Measurements from ENCODE around the gene FLNB. TPM values are rescaled to one million over a fixed set of nuclear protein-coding genes. Genes with fewer than 3 reads are reported as not detected.

Gene FLNB
- total and polyA plus RNA-seq, 9 of the 15 experiments (the other 6 are each of a cell fraction or from before 2014, with no cell fraction given) = 9.4 to 48.1 (median 25.6) TPM

GRCh38 chr3:58143417-58144055, 135.3 kb downstream of the FLNB start:
- no peak overlapping the region for H3K4me2 ChIP-seq (ENCODE audit: insufficient read depth, low read length)
- no peak overlapping the region for H2AFZ ChIP-seq (ENCODE audit: low read depth, low read length)
- in situ Hi-C loops (cut with MboI) = no loop called here
- H4K20me1 ChIP-seq (replicated peaks; ENCODE audit: control insufficient read depth, insufficient read depth, low read length) = no peaks in the 10 kb centered on the region; the same call in 1 of the 2 replicates
- no peaks in the 10 kb centered on the region for H3K79me2 ChIP-seq (ENCODE audit: control insufficient read depth, insufficient read depth, low read length)
- H3K9me3 ChIP-seq (replicated peaks; ENCODE audit: control insufficient read depth, insufficient read depth, low read depth, low read length) = no peaks in the 10 kb centered on the region
- FAIRE-seq (no peak), ATAC-seq (peak; percentile 37; the same call in 2 of the 3 replicates), DNase-seq (ENCODE audit: extremely low read depth in 1 of 4, low spot score in 3 of 4) (peak in 1 of 4 experiments; percentile 16)
- BruUV-seq (replicated peaks) = no TSS peak
- peaks cover 57% of the 10 kb centered on the region; the same call in 2 of the 3 replicates for H3K36me3 ChIP-seq (ENCODE audit: control insufficient read depth, insufficient read depth, low read length)
- POLR2A ChIA-PET = interaction anchor here (1.3 kb wide), 1 partner anchor 136 kb away, joined by 3 read pairs; the partner anchor contains the start of gene FLNB
- intact Hi-C loops (cut with micrococcal nuclease) = no loop called here
- H3K27me3 ChIP-seq (ENCODE audit: control insufficient read depth in 2 of 2, insufficient read depth in 2 of 2, low read length in 2 of 2) = no peaks in the 10 kb centered on the region
- H3K4me3 ChIP-seq = no peak overlapping the region
- CTCF ChIA-PET (ENCODE audit: low intra/inter-chr PET ratio) = interaction anchor here (0.7 kb wide), 1 partner anchor 24 kb away, joined by 4 read pairs; no protein-coding TSS in a partner anchor
- H3K27ac ChIP-seq (ENCODE audit: extremely low read depth, low read depth, low read length) = no peak overlapping the region
- H3K4me1 ChIP-seq (replicated peaks in 1 of 2; ENCODE audit: control insufficient read depth in 2 of 2, insufficient read depth in 2 of 2, low read length in 2 of 2) = peaks cover 0 to 4% of the 10 kb centered on the region in 2 experiments; a peak in 2 of 5 replicates
- WGBS (ENCODE audit: insufficient coverage, low coverage, missing lambda C conversion rate) = 72% methylated on average over 9 of the region's 9 CpGs
- no peaks in the 10 kb centered on the region for H3K9me1 ChIP-seq (ENCODE audit: control insufficient read depth, insufficient read depth, low read length)
- TF ChIP-seq ZNF316 (IDR thresholded peaks at IDR 0.05) (0 out of 2 replicates have a peak, but pooled peaks have one; percentile 8), DMBX1 (CRISPR knock-in tag; IDR thresholded peaks at IDR 0.05; ENCODE audit: borderline replicate concordance) (no peak)
- 0 out of 4 replicates have a peak overlapping the region, but pooled peaks of 1 of the 2 experiments have one; percentile 2 for H3K9ac ChIP-seq (ENCODE audit: insufficient read depth in 1 of 2, low read depth in 2 of 2, low read length in 2 of 2)

DNA sequence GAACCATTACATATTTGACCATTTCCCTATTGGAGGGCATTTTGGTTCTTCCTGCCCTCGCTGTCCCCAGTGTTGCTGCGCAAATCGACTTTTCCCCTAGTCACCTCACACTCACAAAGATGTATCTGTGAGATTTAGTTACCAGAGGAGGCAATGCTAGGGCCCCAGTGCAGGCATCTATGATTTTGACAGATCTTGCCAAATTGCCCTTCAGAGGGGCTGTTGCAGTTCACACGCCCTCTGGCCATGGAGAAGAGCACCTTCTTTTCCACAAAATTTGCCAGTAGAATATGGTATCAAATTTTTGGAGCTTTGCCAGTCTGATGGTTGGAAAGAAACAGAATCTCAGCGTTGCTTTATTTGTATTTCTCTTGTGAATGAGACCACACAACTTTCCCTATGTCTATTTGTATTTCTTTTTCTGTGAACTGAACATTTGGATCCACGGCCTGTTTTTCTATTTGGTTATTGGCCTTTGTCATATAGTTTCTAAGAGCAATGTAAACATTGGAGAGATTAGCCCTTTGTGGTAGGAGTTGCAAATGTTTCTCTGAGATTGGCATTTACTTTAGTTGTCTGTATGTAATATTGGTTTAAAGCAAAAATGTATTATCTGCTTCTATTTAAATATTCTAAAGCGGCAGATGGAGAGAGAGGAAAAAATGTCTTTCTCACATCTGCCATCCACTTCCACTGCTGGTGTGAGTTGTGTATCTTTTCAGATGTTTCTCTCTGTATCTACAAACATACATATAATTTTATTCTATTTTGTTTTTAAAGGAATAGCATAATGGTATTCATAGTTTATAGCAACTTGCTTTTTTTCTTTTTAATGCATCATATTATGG, 136.5 kb downstream of the FLNB start:
- WGBS (ENCODE audit: insufficient coverage, low coverage, missing lambda C conversion rate) = 72% methylated on average over 7 of the region's 7 CpGs
- TF ChIP-seq GABPB1 (CRISPR knock-in tag; IDR thresholded peaks at IDR 0.05) (no peak), FOXJ3 (CRISPR knock-in tag; IDR thresholded peaks at IDR 0.05) (no peak), HDAC6 (IDR thresholded peaks at IDR 0.05; ENCODE audit: low read depth, low read length) (no peak), ZNF134 (CRISPR knock-in tag; conservative IDR thresholded peaks at IDR 0.05) (no peak), RFX7 (CRISPR knock-in tag; IDR thresholded peaks at IDR 0.05) (no peak), ZNF224 (CRISPR knock-in tag; IDR thresholded peaks at IDR 0.05) (no peak), MIER1 (IDR thresholded peaks at IDR 0.05; ENCODE audit: low read depth) (no peak), BHLHE40 (IDR thresholded peaks at IDR 0.05; ENCODE audit: low read length) (no peak)
- TF ChIP-seq, protein P1, sequence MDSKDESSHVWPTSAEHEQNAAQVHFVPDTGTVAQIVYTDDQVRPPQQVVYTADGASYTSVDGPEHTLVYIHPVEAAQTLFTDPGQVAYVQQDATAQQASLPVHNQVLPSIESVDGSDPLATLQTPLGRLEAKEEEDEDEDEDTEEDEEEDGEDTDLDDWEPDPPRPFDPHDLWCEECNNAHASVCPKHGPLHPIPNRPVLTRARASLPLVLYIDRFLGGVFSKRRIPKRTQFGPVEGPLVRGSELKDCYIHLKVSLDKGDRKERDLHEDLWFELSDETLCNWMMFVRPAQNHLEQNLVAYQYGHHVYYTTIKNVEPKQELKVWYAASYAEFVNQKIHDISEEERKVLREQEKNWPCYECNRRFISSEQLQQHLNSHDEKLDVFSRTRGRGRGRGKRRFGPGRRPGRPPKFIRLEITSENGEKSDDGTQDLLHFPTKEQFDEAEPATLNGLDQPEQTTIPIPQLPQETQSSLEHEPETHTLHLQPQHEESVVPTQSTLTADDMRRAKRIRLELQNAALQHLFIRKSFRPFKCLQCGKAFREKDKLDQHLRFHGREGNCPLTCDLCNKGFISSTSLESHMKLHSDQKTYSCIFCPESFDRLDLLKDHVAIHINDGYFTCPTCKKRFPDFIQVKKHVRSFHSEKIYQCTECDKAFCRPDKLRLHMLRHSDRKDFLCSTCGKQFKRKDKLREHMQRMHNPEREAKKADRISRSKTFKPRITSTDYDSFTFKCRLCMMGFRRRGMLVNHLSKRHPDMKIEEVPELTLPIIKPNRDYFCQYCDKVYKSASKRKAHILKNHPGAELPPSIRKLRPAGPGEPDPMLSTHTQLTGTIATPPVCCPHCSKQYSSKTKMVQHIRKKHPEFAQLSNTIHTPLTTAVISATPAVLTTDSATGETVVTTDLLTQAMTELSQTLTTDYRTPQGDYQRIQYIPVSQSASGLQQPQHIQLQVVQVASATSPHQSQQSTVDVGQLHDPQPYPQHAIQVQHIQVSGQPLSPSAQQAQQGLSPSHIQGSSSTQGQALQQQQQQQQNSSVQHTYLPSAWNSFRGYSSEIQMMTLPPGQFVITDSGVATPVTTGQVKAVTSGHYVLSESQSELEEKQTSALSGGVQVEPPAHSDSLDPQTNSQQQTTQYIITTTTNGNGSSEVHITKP (IDR thresholded peaks at IDR 0.05; ENCODE audit: partially characterized antibody) = no peak

More for the DNA sequence above, 136.5 kb downstream of the FLNB start:
- H3K9ac ChIP-seq (ENCODE audit: insufficient read depth in 1 of 2, low read depth in 2 of 2, low read length in 2 of 2) = no peak overlapping the region
- H3K9me1 ChIP-seq (ENCODE audit: control insufficient read depth, insufficient read depth, low read length) = no peaks in the 10 kb centered on the region
- H3K27me3 ChIP-seq (ENCODE audit: control insufficient read depth in 2 of 2, insufficient read depth in 2 of 2, low read length in 2 of 2) = no peaks in the 10 kb centered on the region
- H3K4me1 ChIP-seq (replicated peaks in 1 of 2; ENCODE audit: control insufficient read depth in 2 of 2, insufficient read depth in 2 of 2, low read length in 2 of 2) = peaks cover 0 to 4% of the 10 kb centered on the region in 2 experiments; a peak in 2 of 5 replicates
- no peak overlapping the region for H3K27ac ChIP-seq (ENCODE audit: extremely low read depth, low read depth, low read length)
- CTCF ChIA-PET (ENCODE audit: low intra/inter-chr PET ratio) = no interaction called here
- FAIRE-seq = no peak
- H4K20me1 ChIP-seq (replicated peaks; ENCODE audit: control insufficient read depth, insufficient read depth, low read length) = no peaks in the 10 kb centered on the region; the same call in 1 of the 2 replicates
- in situ Hi-C loops (cut with MboI) = no loop called here
- no TSS peak for BruUV-seq (replicated peaks)
- no peak overlapping the region for H3K4me2 ChIP-seq (ENCODE audit: insufficient read depth, low read length)
- no peak for ATAC-seq
- H2AFZ ChIP-seq (ENCODE audit: low read depth, low read length) = no peak overlapping the region
- no peak for DNase-seq (ENCODE audit: extremely low read depth in 1 of 4, low spot score in 3 of 4)
- intact Hi-C loops (cut with micrococcal nuclease) = no loop called here
- H3K36me3 ChIP-seq (ENCODE audit: control insufficient read depth, insufficient read depth, low read length) = peaks cover 59% of the 10 kb centered on the region; the same call in 2 of the 3 replicates
- H3K9me3 ChIP-seq (replicated peaks; ENCODE audit: control insufficient read depth, insufficient read depth, low read depth, low read length) = no peaks in the 10 kb centered on the region
- H3K79me2 ChIP-seq (ENCODE audit: control insufficient read depth, insufficient read depth, low read length) = no peaks in the 10 kb centered on the region
- POLR2A ChIA-PET = no interaction called here
- H3K4me3 ChIP-seq = no peak overlapping the region

Measured in K562 (cell line).